AG04449 (cell line): ENCODE data around the gene STXBP4.

Experiments
- CTCF ChIA-PET: fragments of 350-600 bp; formaldehyde crosslinking; extraction: SDS; loops from one replicate; lab custom pipeline; 2021; ENCODE audit warnings: antibody characterized with exemption; lab: Yijun Ruan, JAX
- POLR2A ChIA-PET: fragments of 400-600, 350-600 bp; formaldehyde crosslinking; extraction: SDS; loops from one replicate; lab custom pipeline; 2020; ENCODE audit warnings: antibody characterized with exemption, inconsistent platforms; lab: Yijun Ruan, JAX
- DNase-seq: peaks from one replicate; pipeline ENCODE4 v3.0.0-alpha.2; 2010; ENCODE audit warnings: low read depth, low spot score
- H3K4me3 ChIP-seq: 2 replicates; pipeline ENCODE4 v1.5.1; 2011; ENCODE audit warnings: low read depth, mild to moderate bottlenecking, control low read depth, low read length
- TF ChIP-seq, protein P1 (sequence below): IDR thresholded peaks from one replicate; pipeline ENCODE4 v1.5.1; 2011; ENCODE audit warnings: mild to moderate bottlenecking, moderate library complexity, low read length, control low read depth, inconsistent platforms; ENCODE audit not compliant: insufficient read depth; ENCODE audit errors: missing control alignments

The STXBP4 gene

DNA sequence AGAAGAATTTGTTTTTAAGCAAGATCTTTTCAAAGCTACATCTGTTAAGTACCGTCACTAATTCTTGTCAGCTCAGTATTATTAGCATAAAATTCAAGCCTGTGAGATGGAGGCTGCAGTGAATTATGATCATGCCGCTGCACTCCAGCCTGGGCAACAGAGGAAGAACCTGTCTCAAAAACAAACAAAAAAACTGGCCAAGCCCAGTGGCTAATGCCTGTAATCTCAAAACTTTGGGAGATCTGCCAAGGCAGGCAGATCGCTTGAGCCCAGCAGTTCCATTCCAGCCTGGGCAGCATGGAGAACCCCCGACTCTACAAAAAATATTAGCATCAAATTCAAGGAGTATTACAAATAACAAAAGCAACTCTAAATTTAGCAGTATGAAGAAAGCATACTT, 88.0 kb downstream of the STXBP4 start:
- no peak overlapping the region for H3K4me3 ChIP-seq
- ChIA-PET CTCF (interaction anchor here (3.4 kb wide), 1 partner anchor 241 kb away, joined by 19 read pairs; no protein-coding TSS in a partner anchor), POLR2A (no interaction called here)
- no peak for DNase-seq
- TF ChIP-seq, protein P1, sequence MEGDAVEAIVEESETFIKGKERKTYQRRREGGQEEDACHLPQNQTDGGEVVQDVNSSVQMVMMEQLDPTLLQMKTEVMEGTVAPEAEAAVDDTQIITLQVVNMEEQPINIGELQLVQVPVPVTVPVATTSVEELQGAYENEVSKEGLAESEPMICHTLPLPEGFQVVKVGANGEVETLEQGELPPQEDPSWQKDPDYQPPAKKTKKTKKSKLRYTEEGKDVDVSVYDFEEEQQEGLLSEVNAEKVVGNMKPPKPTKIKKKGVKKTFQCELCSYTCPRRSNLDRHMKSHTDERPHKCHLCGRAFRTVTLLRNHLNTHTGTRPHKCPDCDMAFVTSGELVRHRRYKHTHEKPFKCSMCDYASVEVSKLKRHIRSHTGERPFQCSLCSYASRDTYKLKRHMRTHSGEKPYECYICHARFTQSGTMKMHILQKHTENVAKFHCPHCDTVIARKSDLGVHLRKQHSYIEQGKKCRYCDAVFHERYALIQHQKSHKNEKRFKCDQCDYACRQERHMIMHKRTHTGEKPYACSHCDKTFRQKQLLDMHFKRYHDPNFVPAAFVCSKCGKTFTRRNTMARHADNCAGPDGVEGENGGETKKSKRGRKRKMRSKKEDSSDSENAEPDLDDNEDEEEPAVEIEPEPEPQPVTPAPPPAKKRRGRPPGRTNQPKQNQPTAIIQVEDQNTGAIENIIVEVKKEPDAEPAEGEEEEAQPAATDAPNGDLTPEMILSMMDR = no peak

DNA sequence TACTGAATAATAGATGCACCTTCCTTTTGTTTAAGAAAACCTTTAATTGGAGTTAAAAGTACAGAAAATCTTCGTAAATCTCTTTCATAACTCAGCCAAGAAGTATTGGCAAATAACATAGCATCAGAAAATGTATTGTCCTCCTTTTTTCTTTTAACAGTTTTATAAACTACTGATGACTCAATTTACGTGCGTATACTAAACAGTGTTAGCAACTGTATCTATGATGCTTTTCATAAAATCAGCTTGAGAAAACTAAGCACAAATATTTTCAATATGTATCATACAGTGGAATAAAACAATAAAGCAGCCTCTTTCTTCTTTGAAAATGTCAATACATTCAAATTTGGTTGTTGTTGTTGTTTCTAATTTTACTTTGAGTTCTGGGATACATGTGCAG, 88.6 kb downstream of the STXBP4 start:
- no peak for DNase-seq
- no peak overlapping the region for H3K4me3 ChIP-seq
- ChIA-PET CTCF (interaction anchor here (3.4 kb wide), 1 partner anchor 240 kb away, joined by 19 read pairs; no protein-coding TSS in a partner anchor), POLR2A (no interaction called here)
- TF ChIP-seq, protein P1 = no peak

DNA sequence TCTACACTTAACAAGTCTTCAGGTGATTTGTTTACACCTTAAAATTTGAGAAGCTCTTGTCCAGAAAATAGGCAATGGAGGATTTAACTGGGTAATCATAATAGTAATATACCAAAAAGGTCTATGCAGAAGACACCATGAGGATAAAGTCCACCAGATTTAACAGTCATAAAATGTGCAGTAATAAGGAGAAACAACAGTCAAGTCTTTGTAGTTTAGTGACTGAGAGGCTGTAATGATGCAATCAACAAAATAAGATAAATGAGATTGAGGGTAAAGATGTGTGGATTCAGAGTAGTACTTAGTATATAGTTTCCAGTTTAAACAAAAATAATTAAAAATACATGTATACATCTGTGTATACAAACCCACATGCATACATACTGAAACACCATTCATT, 91.2 kb downstream of the STXBP4 start:
- ChIA-PET POLR2A (no interaction called here), CTCF (no interaction called here)

DNA sequence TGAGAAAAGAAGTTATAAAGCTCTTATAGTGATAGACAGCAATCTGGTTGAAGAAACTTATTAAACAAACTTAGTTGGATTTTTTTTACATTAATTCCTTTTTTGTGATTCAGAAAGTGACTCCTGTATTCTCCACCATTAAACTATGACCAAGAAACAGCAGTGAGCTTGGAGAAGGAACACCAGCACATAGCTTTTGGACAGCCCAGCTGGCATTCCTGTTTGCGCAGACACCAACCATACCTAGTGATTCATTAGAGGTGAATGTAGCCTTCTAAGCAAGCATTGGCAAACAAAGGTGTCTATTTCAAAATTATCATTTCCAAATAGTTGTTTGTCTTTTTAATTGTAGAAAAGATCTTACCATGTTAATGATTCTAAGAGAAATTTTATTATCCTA, 94.4 kb downstream of the STXBP4 start:
- CTCF ChIA-PET = no interaction called here
- TF ChIP-seq, protein P1 = no peak
- H3K4me3 ChIP-seq = no peak overlapping the region
- POLR2A ChIA-PET = no interaction called here
- peak; percentile 26 for DNase-seq

More for the DNA sequence above, 91.2 kb downstream of the STXBP4 start:
- no peak for DNase-seq
- H3K4me3 ChIP-seq = no peak overlapping the region
- TF ChIP-seq, protein P1 = no peak

DNA sequence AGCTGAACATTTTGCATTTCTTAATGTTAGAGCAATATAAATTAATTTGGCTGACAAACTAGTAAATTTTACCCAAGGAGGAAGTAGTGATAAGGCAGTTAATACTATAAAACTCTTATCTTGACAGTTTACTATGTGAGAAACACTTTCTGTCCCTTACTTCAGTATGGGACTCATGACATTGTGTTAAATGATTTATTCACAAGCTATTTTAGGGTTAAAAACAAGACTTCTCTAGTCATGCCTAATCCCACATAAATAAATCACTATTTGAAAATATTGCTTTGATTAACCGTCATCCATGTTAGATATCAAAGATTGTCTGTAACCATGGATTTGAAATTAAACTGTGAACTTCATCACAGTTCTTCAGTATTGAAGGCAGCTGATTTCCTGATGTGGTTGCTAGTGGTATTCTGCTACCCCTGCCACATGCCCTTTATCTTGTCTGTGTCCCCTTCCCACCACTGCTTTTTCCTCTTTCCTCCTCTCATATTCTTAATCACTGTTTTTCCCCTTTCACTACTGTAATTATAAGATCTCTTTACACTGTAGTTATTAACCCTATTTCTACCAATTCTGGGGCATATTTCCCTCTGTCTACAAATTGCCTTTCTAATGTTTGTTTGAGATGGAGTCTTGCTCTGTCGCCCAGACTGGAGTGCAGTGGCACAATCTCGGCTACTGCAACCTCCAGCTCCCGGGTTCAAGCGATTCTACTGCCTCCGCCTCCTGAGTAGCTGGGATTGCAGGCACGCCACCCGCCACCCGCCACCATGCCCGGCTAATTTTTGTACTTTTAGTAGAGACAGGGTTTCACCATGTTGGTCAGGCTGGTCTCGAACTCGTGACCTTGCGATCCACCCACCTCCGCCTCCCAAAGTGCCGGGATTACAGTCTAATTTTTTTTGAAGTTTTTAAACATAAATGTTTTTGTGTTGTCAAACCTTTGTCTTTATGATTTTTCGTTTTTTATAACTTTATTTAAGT, 95.6 kb downstream of the STXBP4 start:
- no peak for DNase-seq
- ChIA-PET POLR2A (no interaction called here), CTCF (no interaction called here)
- H3K4me3 ChIP-seq = no peak overlapping the region
- TF ChIP-seq, protein P1 = no peak
